ENCODE measurements around the gene TM4SF1. TPM values are rescaled to one million over a fixed set of nuclear protein-coding genes. Genes with fewer than 3 reads are reported as not detected.

The TM4SF1 gene
- polyA plus RNA-seq, 1 donor (not counting 4 experiments of a cell fraction or from before 2014, with no cell fraction given): 375 TPM

GRCh38 chr3:149415484-149415883, 38.0 kb upstream of the TM4SF1 start:
- H3K27me3 ChIP-seq (ENCODE audit: control insufficient read depth, extremely low read depth, insufficient read depth, low read length): no peaks in the 10 kb centered on the region
- H4K20me1 ChIP-seq (ENCODE audit: control insufficient read depth, extremely low read depth, insufficient read depth, low read length): no peaks in the 10 kb centered on the region
- no peak for TF ChIP-seq CTCF (optimal IDR thresholded peaks at IDR 0.05 in 1 of 3, IDR thresholded peaks at IDR 0.05 in 1 of 3, conservative IDR thresholded peaks at IDR 0.05 in 1 of 3; ENCODE audit: extremely low read depth in 1 of 3, insufficient read depth in 2 of 3, low read length in 3 of 3)
- TF ChIP-seq EZH2 (IDR thresholded peaks at IDR 0.05; ENCODE audit: low read length): no peak
- no peak overlapping the region for H2AFZ ChIP-seq (ENCODE audit: control insufficient read depth, low read length)
- H3K79me2 ChIP-seq (ENCODE audit: control insufficient read depth, insufficient read depth, low read length): no peaks in the 10 kb centered on the region
- no peaks in the 10 kb centered on the region for H3K9me1 ChIP-seq (ENCODE audit: control insufficient read depth, extremely low read depth, insufficient read depth, low read length)
- H3K4me2 ChIP-seq (ENCODE audit: control insufficient read depth, extremely low read depth, insufficient read depth, low read depth, low read length): no peak overlapping the region
- no peaks in the 10 kb centered on the region for H3K36me3 ChIP-seq (ENCODE audit: control insufficient read depth in 2 of 2, extremely low read depth in 1 of 2, insufficient read depth in 2 of 2, low read length in 2 of 2)
- H3K27ac ChIP-seq (ENCODE audit: control insufficient read depth, insufficient read depth, low read length): no peak overlapping the region
- FAIRE-seq (no peak), DNase-seq (ENCODE audit: low read depth, low spot score) (no peak)
- no peaks in the 10 kb centered on the region for H3K4me1 ChIP-seq (ENCODE audit: control insufficient read depth, extremely low read depth, insufficient read depth, low read length)
- dilution Hi-C loops (cut with MboI; ENCODE audit: extremely low pct_ligation_motif_present, low sequenced_read_pairs): no loop called here
- H3K9me3 ChIP-seq (ENCODE audit: control insufficient read depth, low read depth, low read length): no peaks in the 10 kb centered on the region
- no peak overlapping the region for H3K9ac ChIP-seq (ENCODE audit: control insufficient read depth, extremely low read depth, insufficient read depth, low read length)
- no peak overlapping the region for H3K4me3 ChIP-seq (ENCODE audit: control insufficient read depth in 2 of 3, extremely low read depth in 1 of 3, insufficient read depth in 2 of 3, low read depth in 1 of 3, low read length in 3 of 3)

GRCh38 chr3:149414557-149415231, 37.2 kb upstream of the TM4SF1 start:
- H3K27ac ChIP-seq (ENCODE audit: control insufficient read depth, insufficient read depth, low read length): no peak overlapping the region
- H3K27me3 ChIP-seq (ENCODE audit: control insufficient read depth, extremely low read depth, insufficient read depth, low read length): no peaks in the 10 kb centered on the region
- H3K36me3 ChIP-seq (ENCODE audit: control insufficient read depth in 2 of 2, extremely low read depth in 1 of 2, insufficient read depth in 2 of 2, low read length in 2 of 2): no peaks in the 10 kb centered on the region
- H3K79me2 ChIP-seq (ENCODE audit: control insufficient read depth, insufficient read depth, low read length): no peaks in the 10 kb centered on the region
- no peaks in the 10 kb centered on the region for H3K9me3 ChIP-seq (ENCODE audit: control insufficient read depth, low read depth, low read length)
- TF ChIP-seq EZH2 (IDR thresholded peaks at IDR 0.05; ENCODE audit: low read length) (no peak), CTCF (optimal IDR thresholded peaks at IDR 0.05 in 1 of 3, IDR thresholded peaks at IDR 0.05 in 1 of 3, conservative IDR thresholded peaks at IDR 0.05 in 1 of 3; ENCODE audit: extremely low read depth in 1 of 3, insufficient read depth in 2 of 3, low read length in 3 of 3) (no peak)
- H2AFZ ChIP-seq (ENCODE audit: control insufficient read depth, low read length): no peak overlapping the region
- no peaks in the 10 kb centered on the region for H3K4me1 ChIP-seq (ENCODE audit: control insufficient read depth, extremely low read depth, insufficient read depth, low read length)
- FAIRE-seq (no peak), DNase-seq (ENCODE audit: low read depth, low spot score) (no peak)
- no peak overlapping the region for H3K9ac ChIP-seq (ENCODE audit: control insufficient read depth, extremely low read depth, insufficient read depth, low read length)
- dilution Hi-C loops (cut with MboI; ENCODE audit: extremely low pct_ligation_motif_present, low sequenced_read_pairs): no loop called here
- no peaks in the 10 kb centered on the region for H3K9me1 ChIP-seq (ENCODE audit: control insufficient read depth, extremely low read depth, insufficient read depth, low read length)
- H3K4me2 ChIP-seq (ENCODE audit: control insufficient read depth, extremely low read depth, insufficient read depth, low read depth, low read length): no peak overlapping the region
- no peaks in the 10 kb centered on the region for H4K20me1 ChIP-seq (ENCODE audit: control insufficient read depth, extremely low read depth, insufficient read depth, low read length)
- H3K4me3 ChIP-seq (ENCODE audit: control insufficient read depth in 2 of 3, extremely low read depth in 1 of 3, insufficient read depth in 2 of 3, low read depth in 1 of 3, low read length in 3 of 3): no peak overlapping the region

Data from keratinocyte (primary cell).